NK-92 treated with Interleukin-12 subunit alpha and Interleukin-12 subunit beta, amount 100 ng/mL, for 24 hours (cell line): ENCODE data around the gene TBC1D20.
"Not testable (repeated sequence)": the region's sequence is repeated elsewhere in the genome, so short reads cannot be mapped to it uniquely, and the experiment has no call there.

ENCODE experiments used
- DNase-seq: peaks from one replicate; lab custom pipeline; 2025; lab: John Stamatoyannopoulos, UW

The TBC1D20 gene

GRCh38 chr20:475463-476357, 13.4 kb upstream of the TBC1D20 start:
- DNase-seq: no peak

GRCh38 chr20:474581-474980, 12.2 kb upstream of the TBC1D20 start:
- DNase-seq: no peak

GRCh38 chr20:472889-473292, 10.6 kb upstream of the TBC1D20 start:
- DNase-seq: no peak

DNA sequence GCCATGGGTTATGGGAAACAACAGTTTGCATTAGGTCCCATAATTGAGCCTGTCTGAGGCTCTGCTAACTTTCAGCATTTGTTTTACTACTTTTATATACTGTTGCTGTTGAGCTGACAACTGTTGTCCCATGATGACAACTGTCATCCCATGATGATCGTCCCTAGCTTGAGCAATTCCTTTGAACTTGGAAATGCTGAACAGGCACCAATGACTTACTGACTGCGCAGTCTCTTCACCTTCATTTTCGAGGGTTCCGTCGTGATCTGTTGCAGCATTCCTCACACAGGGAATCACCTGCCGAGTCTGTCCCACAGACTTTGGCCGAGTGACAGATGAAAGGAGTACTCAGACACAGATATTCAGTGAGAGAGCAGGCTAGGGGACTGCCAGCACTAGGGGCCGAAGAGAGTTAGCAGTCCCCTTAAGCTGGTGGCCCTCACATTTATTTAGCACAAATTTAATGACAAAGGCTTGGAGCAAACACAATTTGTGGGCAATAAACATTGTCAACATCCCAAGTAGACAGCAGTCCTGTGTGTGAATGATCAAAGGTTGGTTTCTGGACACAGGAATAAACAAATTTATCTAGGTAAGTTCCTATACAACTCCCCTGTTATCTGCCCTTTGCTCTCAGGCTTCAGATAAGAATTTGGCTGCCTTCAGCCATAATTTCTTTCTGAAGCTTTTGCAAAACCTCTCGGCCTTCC, 10.0 kb upstream of the TBC1D20 start:
- DNase-seq: no peak

DNA sequence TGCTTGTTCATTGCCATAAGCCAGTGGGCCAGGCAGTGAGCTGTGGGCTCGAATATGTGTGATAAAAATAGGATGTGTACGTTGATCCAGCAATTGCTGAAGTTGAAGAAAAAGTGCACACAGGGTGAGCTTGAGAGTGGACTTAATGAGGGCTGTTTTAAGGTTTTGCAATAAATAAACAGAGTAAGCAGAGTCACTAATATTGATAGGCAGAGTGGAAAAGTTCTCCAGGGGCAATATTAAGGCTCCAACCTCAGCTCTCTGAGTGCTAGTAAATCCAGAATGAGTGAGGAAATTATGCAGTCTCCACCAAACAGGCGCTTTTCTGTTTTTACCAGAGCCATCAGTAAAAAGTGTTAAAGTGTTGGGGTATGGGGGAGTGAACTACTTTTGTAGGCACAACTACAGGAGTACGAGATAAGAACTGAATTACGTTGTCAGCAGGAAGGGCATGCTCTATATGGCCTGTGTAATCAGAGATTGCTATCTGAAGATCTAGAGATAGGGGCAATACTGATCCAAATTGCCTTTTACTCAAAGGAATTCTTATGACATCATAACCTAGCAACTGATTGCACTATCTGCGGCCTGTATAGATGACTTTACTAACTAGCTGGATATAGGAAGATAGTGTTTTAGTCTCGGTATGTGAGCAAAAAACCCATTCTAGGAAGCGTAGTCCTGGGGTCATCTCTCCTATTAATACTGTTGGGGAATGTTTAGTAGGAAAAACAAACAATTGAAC, 7.6 kb upstream of the TBC1D20 start:
- DNase-seq: no peak

- DNase-seq: no peak
Observed at GRCh38 chr20:467755-468154, 5.4 kb upstream of the TBC1D20 start.

GRCh38 chr20:461254-462198, 807 bp downstream of the TBC1D20 start:
- DNase-seq: peak; percentile 55

DNA sequence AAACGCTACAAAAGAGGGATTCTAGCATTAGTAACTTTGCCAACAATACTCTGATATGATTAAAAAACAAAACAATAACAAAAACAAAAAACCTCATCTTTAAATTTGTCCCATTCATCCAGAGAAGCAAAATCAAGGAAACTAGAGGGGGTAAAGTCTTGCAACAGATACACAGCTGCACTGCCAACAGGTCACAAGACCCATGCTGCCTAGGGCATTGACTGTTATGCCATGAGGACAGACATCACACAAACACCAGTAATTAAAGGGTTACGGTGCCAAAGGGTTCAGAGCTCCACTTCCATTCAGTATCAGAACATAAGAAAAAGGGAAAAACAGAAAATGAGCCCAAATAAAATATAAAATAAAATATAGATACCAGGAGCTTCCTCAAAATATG, 1.6 kb downstream of the TBC1D20 start:
- no peak for DNase-seq

- no peak for DNase-seq
Observed at GRCh38 chr20:460180-460579, 2.2 kb downstream of the TBC1D20 start.

DNA sequence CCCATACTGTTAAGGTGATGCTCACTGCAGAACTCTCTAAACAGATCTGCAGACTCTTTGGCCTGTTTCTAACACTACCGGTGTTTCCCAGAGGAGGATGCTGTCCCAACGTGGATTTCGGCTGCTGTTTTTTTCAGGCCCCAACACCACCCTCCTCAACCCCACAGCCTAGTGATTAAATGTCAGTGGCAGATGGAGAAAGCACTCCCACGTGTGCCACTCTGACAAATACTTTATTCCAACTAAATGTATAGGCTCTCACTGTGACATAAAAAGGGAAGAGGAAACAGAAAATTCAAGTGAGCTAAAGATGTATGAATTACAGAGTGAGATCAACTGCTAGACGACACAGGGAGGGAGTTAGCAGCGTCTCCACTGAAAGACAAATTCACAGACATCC, 3.6 kb downstream of the TBC1D20 start:
- no peak for DNase-seq

DNA sequence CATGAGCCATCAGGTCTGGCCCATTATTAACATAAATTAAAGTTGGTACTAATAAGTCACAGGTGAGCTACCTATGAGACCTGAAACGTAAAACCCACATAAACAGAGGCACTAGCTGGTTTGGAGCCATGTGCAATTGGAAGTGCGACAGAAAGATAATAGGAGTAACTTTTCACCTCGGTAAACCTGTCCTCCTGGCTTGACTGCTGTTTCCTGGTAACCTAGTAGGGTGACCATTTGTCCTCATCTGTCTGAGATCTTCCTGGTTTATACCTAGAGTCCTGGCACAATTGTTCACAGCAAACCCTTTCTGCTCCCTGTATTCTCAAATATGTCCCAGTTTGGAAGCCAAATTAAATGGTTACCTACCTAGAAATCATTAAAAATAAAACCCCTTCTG, 7.4 kb downstream of the TBC1D20 start:
- DNase-seq: no peak

- not testable (repeated sequence) for DNase-seq
Observed at GRCh38 chr20:452021-452420, 10.3 kb downstream of the TBC1D20 start.

DNA sequence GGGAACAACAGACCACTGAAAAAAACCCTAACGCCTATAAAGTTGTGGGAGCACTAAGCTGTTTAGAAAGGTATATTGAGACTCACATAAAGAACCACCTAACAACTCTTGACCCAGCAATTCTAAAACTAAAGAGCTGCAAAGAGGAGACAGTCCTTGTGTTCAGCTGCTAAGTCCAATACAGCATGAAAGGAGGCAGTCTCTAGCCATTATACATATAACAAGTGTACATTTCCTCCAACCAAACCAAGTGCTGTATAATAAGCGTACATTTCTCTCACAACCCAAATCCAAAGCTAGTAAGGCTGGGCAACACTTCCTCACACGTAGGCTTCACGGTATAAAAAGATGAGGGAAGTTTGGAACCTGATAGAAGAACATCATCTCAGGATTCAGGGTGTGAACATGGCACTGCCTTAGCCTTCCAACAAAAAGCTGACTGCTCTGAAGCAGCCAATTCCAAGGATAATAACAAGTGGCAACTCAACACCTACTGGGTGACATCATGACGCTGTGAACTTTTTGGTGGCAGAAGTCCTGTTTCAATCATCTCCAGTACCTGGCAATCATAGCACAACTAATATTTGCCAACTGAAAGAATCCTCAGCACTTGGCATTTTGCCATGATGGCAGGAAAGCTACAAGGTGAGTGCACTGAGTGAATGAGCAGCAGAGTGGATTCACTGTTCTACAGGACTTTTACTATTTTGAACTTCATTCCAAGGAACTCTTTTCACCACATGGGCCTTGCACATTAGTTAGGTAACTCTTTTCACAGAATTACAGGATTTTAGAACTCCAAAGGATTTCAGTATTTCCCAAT, 16.6 kb downstream of the TBC1D20 start:
- DNase-seq: no peak

DNA sequence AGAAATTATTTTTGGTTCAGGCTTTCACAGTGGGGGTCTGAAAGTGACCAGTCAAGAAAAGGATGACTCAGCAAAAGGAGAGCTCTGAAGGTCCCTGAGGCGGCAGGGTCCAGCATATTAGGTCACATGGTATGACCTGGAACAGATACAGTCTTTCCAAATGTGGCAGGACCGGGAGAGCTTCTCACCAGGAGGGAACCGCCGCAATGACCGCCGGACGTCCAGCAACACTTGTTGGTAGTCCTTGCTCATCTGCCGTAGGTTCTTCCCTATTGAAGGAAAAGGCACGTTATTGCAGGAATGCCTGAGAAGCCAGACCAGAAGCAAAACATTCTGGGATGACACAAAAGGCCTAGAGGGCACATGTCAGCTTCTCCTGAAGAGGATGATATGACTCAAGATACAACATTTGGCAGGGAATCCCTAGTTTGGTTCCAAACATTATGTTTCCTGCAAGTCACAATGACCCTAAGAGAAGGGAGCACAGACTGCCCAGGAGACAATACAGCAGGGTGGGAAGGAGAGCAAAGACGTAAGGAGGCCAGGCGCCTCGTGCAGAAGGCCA, 17.4 kb downstream of the TBC1D20 start:
- DNase-seq: no peak

- DNase-seq: no peak
Observed at GRCh38 chr20:444117-444516, 18.2 kb downstream of the TBC1D20 start.

GRCh38 chr20:443223-443775, 19.0 kb downstream of the TBC1D20 start:
- DNase-seq: no peak

GRCh38 chr20:440636-441035, 21.7 kb downstream of the TBC1D20 start:
- DNase-seq: no peak

GRCh38 chr20:440148-440547, 22.2 kb downstream of the TBC1D20 start:
- no peak for DNase-seq

GRCh38 chr20:438571-439469, 23.5 kb downstream of the TBC1D20 start:
- peak; percentile 23 for DNase-seq
